Inflammatory macrophage treated with lipopolysaccharide for 1 hour (primary cell): ENCODE measurements around the gene SORCS3.

Experiments
- DNase-seq, 2 donors: peaks; one replicate each; pipeline ENCODE4 v3.0.0-alpha.2; 2020 to 2022

SORCS3 gene

GRCh38 chr10:104646146-104646545 lies 5.1 kb downstream of the SORCS3 start:
- DNase-seq = no peak

- DNase-seq = no peak
These were observed 7.3 kb downstream of the SORCS3 start for GRCh38 chr10:104648421-104648820.

- DNase-seq = no peak
These were observed 9.0 kb downstream of the SORCS3 start for GRCh38 chr10:104650072-104650471.

GRCh38 chr10:104650635-104651331 lies 9.7 kb downstream of the SORCS3 start:
- DNase-seq = no peak

- DNase-seq = no peak
These were observed 15.9 kb downstream of the SORCS3 start for GRCh38 chr10:104657036-104657435.

- DNase-seq = no peak
These were observed 16.4 kb downstream of the SORCS3 start for GRCh38 chr10:104657457-104657856.

- DNase-seq = no peak
These were observed 17.0 kb downstream of the SORCS3 start for GRCh38 chr10:104658067-104658466.

- no peak for DNase-seq
These were observed 18.7 kb downstream of the SORCS3 start for GRCh38 chr10:104659809-104660208.

GRCh38 chr10:104663076-104663475 lies 22.0 kb downstream of the SORCS3 start:
- DNase-seq = no peak

- DNase-seq = no peak
These were observed 22.5 kb downstream of the SORCS3 start for GRCh38 chr10:104663563-104663962.

- DNase-seq = no peak
These were observed 23.1 kb downstream of the SORCS3 start for GRCh38 chr10:104664205-104664604.

GRCh38 chr10:104665174-104665573 lies 24.1 kb downstream of the SORCS3 start:
- DNase-seq = no peak

GRCh38 chr10:104666106-104666505 lies 25.0 kb downstream of the SORCS3 start:
- DNase-seq = no peak

- DNase-seq = no peak
These were observed 35.8 kb downstream of the SORCS3 start for GRCh38 chr10:104676874-104677273.

- DNase-seq = no peak
These were observed 37.6 kb downstream of the SORCS3 start for GRCh38 chr10:104678658-104679057.

- DNase-seq = no peak
These were observed 39.6 kb downstream of the SORCS3 start for GRCh38 chr10:104680467-104681401.

GRCh38 chr10:104681485-104681884 lies 40.4 kb downstream of the SORCS3 start:
- DNase-seq = no peak

GRCh38 chr10:104683567-104683966 lies 42.5 kb downstream of the SORCS3 start:
- no peak for DNase-seq

GRCh38 chr10:104686829-104687228 lies 45.7 kb downstream of the SORCS3 start:
- DNase-seq = no peak

- no peak for DNase-seq
These were observed 47.4 kb downstream of the SORCS3 start for GRCh38 chr10:104688251-104689042.

- no peak for DNase-seq
These were observed 48.0 kb downstream of the SORCS3 start for GRCh38 chr10:104689105-104689504.

- DNase-seq = no peak
These were observed 48.5 kb downstream of the SORCS3 start for GRCh38 chr10:104689547-104689946.

- DNase-seq = no peak
These were observed 49.0 kb downstream of the SORCS3 start for GRCh38 chr10:104690101-104690500.
